ENCODE measurements around the gene AKAP17A. TPM values are rescaled to one million over a fixed set of nuclear protein-coding genes. Genes with fewer than 3 reads are reported as not detected.

The AKAP17A gene
- polyA plus RNA-seq, 3 donors, result 8.9 to 118 (median 13.6) TPM

DNA sequence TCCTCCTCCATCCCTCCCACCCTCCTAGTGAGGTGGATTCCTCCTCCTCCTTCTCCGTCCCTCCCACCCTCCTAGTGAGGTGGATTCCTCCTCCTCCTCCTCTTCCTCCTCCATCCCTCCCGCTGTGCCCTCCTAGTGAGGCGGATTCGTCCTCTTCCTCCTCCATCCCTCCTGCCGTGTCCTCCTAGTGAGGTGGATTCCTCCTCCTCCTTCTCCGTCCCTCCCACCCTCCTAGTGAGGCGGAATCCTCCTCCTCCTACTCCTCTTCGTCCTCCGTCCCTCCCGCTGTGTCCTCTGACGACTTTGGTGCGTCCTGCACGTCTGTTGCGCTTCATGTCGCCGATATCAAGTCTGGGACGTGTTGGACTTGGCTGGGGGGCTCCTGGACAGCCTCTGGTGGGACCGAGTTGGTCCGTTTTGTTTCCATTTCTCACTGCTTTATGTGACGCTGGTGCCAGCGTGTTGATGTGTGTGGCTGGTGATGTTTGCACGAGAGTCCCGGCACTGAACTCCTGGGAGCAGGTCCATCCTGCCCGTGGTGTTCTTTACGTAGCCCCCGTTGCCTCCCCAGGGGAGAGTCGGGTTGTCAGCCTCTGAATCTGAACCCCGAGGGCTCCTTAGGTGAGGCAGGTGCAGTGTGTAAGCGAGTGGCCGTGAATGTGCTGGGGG is 5.4 kb downstream of the AKAP17A start:
- Histone ChIP-seq H3K4me1 (ENCODE audit: control insufficient read depth in 1 of 2, insufficient read depth in 2 of 2, low read length in 2 of 2) (peaks cover 11 to 18% of the 10 kb centered on the region in 2 donors), H3K27me3 (ENCODE audit: control insufficient read depth in 2 of 2, insufficient read depth in 2 of 2, low read length in 2 of 2) (no peaks in the 10 kb centered on the region), H2AFZ (ENCODE audit: insufficient read depth, low read depth, low read length, poor library complexity, severe bottlenecking) (no peak overlapping the region), H3K36me3 (replicated peaks in 1 of 2; ENCODE audit: control insufficient read depth in 1 of 2, insufficient read depth in 2 of 2, low read length in 2 of 2) (peaks cover 75 to 86% of the 10 kb centered on the region in 2 donors), H3K27ac (ENCODE audit: low read depth in 1 of 2, low read length in 2 of 2) (no peak overlapping the region), H4K20me1 (ENCODE audit: insufficient read depth, low read length) (peaks cover 100% of the 10 kb centered on the region), H3K4me2 (replicated peaks; ENCODE audit: extremely low read depth, low read length, poor library complexity, severe bottlenecking) (no peak overlapping the region), H3K9me3 (replicated peaks in 1 of 2; ENCODE audit: control insufficient read depth in 1 of 2, insufficient read depth in 1 of 2, low read length in 2 of 2) (peaks cover 3 to 7% of the 10 kb centered on the region in 2 donors), H3K4me3 (replicated peaks in 1 of 3; ENCODE audit: low read depth in 2 of 3, low read length in 3 of 3) (no peak overlapping the region), H3K79me2 (ENCODE audit: insufficient read depth, low read length) (peaks cover 69% of the 10 kb centered on the region), H3K9ac (ENCODE audit: insufficient read depth, low read length, poor library complexity, severe bottlenecking) (no peak overlapping the region)
- Mint-ChIP-seq H3K9me3 (peaks cover 0 to 12% (median 6%) of the 10 kb centered on the region in 7 donors), H3K4me1 (peaks cover 17% of the 10 kb centered on the region), H3K36me3 (peaks cover 63 to 83% of the 10 kb centered on the region in 2 donors), H3K27ac (peak overlapping the region in 1 of 7 donors; percentile 20), H3K4me3 (no peak overlapping the region), H3K27me3 (ENCODE audit: low read depth in 3 of 3) (no peaks in the 10 kb centered on the region)
- DNase-seq, result no peak
- WGBS (ENCODE audit: insufficient coverage), result 95% methylated on average over 28 of the region's 30 CpGs
- TF ChIP-seq, protein P1, sequence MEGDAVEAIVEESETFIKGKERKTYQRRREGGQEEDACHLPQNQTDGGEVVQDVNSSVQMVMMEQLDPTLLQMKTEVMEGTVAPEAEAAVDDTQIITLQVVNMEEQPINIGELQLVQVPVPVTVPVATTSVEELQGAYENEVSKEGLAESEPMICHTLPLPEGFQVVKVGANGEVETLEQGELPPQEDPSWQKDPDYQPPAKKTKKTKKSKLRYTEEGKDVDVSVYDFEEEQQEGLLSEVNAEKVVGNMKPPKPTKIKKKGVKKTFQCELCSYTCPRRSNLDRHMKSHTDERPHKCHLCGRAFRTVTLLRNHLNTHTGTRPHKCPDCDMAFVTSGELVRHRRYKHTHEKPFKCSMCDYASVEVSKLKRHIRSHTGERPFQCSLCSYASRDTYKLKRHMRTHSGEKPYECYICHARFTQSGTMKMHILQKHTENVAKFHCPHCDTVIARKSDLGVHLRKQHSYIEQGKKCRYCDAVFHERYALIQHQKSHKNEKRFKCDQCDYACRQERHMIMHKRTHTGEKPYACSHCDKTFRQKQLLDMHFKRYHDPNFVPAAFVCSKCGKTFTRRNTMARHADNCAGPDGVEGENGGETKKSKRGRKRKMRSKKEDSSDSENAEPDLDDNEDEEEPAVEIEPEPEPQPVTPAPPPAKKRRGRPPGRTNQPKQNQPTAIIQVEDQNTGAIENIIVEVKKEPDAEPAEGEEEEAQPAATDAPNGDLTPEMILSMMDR (IDR thresholded peaks at IDR 0.05), result no peak
- intact Hi-C loops (cut with micrococcal nuclease), result loop anchor here in 1 of 2 donors (10.0 kb wide), 1 partner anchor 202 kb away; the partner anchor contains the start of gene SLC25A6

DNA sequence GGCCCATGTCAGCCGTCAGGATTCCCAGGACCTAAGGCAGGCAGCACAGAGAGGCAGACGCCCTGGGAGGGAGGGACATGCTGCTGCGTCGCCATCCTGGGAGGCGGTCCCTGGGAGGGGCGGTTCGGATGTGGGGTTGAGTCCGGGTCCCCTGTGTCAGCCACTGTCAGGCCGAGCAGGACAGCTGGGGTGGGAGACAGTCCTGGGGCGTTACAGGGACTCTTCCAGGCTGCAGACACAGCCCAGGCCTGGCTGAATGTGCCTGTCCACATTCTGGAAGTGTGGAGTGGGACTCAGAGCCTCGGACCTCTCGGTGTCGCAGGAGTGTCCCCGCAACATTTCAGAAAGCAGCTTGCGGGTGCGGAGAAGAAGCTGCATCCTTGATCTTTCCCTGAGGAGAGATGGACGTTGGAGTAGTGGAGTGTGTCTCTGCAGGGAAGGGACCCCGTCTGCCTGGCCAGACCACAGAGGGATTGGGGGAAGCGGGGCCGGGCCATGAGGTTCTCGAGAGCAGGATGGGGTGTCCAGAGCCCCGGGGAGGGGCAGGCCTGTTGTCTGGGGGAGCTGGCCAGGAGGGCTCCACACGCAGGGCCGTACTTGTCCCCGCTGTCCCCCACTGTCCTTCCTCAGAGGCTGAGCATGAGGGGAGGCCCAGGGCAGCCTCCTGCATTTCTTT is 6.1 kb downstream of the AKAP17A start:
- Histone ChIP-seq H3K9me3 (replicated peaks in 1 of 2; ENCODE audit: control insufficient read depth in 1 of 2, insufficient read depth in 1 of 2, low read length in 2 of 2) (peaks cover 7 to 8% of the 10 kb centered on the region in 2 donors), H3K27me3 (ENCODE audit: control insufficient read depth in 2 of 2, insufficient read depth in 2 of 2, low read length in 2 of 2) (no peaks in the 10 kb centered on the region), H3K4me3 (replicated peaks in 1 of 3; ENCODE audit: low read depth in 2 of 3, low read length in 3 of 3) (no peak overlapping the region), H3K27ac (ENCODE audit: low read depth in 1 of 2, low read length in 2 of 2) (no peak overlapping the region), H3K4me2 (replicated peaks; ENCODE audit: extremely low read depth, low read length, poor library complexity, severe bottlenecking) (no peak overlapping the region), H3K4me1 (ENCODE audit: control insufficient read depth in 1 of 2, insufficient read depth in 2 of 2, low read length in 2 of 2) (peaks cover 8 to 13% of the 10 kb centered on the region in 2 donors), H2AFZ (ENCODE audit: insufficient read depth, low read depth, low read length, poor library complexity, severe bottlenecking) (no peak overlapping the region), H3K9ac (ENCODE audit: insufficient read depth, low read length, poor library complexity, severe bottlenecking) (no peak overlapping the region), H4K20me1 (ENCODE audit: insufficient read depth, low read length) (peaks cover 100% of the 10 kb centered on the region), H3K79me2 (ENCODE audit: insufficient read depth, low read length) (peaks cover 63% of the 10 kb centered on the region), H3K36me3 (replicated peaks in 1 of 2; ENCODE audit: control insufficient read depth in 1 of 2, insufficient read depth in 2 of 2, low read length in 2 of 2) (peaks cover 82 to 93% of the 10 kb centered on the region in 2 donors)
- Mint-ChIP-seq H3K27ac (peak overlapping the region in 2 of 7 donors; percentile 20 to 43), H3K4me1 (peaks cover 17% of the 10 kb centered on the region), H3K36me3 (peaks cover 70 to 90% of the 10 kb centered on the region in 2 donors), H3K27me3 (ENCODE audit: low read depth in 3 of 3) (no peaks in the 10 kb centered on the region), H3K9me3 (peaks cover 0 to 13% (median 9%) of the 10 kb centered on the region in 7 donors), H3K4me3 (no peak overlapping the region)
- TF ChIP-seq, protein P1 (IDR thresholded peaks at IDR 0.05), result no peak
- no peak for DNase-seq
- WGBS (ENCODE audit: insufficient coverage), result 95% methylated on average over 21 of the region's 25 CpGs
- intact Hi-C loops (cut with micrococcal nuclease), result loop anchor here in 1 of 2 donors (10.0 kb wide), 1 partner anchor 203 kb away; the partner anchor contains the start of gene SLC25A6

All from CD14-positive monocyte (primary cell).